Body of pancreas (tissue), 4 donors: ENCODE data around the gene SLX4. TPM values are rescaled to one million over a fixed set of nuclear protein-coding genes. Genes with fewer than 3 reads are reported as not detected.

ENCODE experiments used
- ATAC-seq: fragments of 150-250 bp; one replicate; pipeline ENCODE4 v1.9.1; 2016
- DNase-seq, 4 donors: peaks; one replicate each; pipeline ENCODE4 v3.0.0-alpha.2; 2019
- H3K27ac ChIP-seq, 4 donors: fragments of 200-600 bp; sonication (generic); 1 replicate in 3 of 4; 2 replicates in 1 of 4; pipeline versions ENCODE4 v1.5.1 to v1.6.1; 2016 to 2019; ENCODE audit warnings: mild to moderate bottlenecking in 1 of 4, mixed read lengths in 1 of 4, moderate library complexity in 1 of 4
- H3K27me3 ChIP-seq, 2 donors: fragments of 200-600 bp; sonication (generic); one replicate each; pipeline ENCODE4 v1.6.0; 2016; ENCODE audit warnings: mild to moderate bottlenecking in 1 of 2
- H3K36me3 ChIP-seq, 2 donors: fragments of 200-600 bp; sonication (generic); replicated peaks in 1 of 2; 2 replicates each; pipeline ENCODE4 v1.5.1; 2016; ENCODE audit warnings: low read depth in 2 of 2; ENCODE audit not compliant: insufficient read depth in 1 of 2
- H3K4me1 ChIP-seq: fragments of 200-600 bp; sonication (generic); one replicate; pipeline ENCODE4 v1.6.0; 2016
- H3K4me3 ChIP-seq, 2 donors: fragments of 200-600 bp; sonication (generic); 1 replicate in 1 of 2; 2 replicates in 1 of 2; pipeline ENCODE4 v1.5.1; 2016 to 2019
- H3K9me3 ChIP-seq, 3 donors: fragments of 200-600 bp; sonication (generic); 1 replicate in 2 of 3; 2 replicates in 1 of 3; pipeline ENCODE4 v1.5.1; 2016
- CTCF ChIP-seq, 7 experiments: fragments of 450-650 bp in 4 of 7; fragments of 200-600 bp in 3 of 7; sonication (generic) in 3 of 7; IDR thresholded peaks; one replicate each; pipeline ENCODE4 v1.5.1; 2016 to 2019; ENCODE audit warnings: antibody characterized with exemption in 7 of 7
- POLR2A ChIP-seq, 3 donors: fragments of 450-650 bp; IDR thresholded peaks; one replicate each; pipeline ENCODE4 v1.6.1; 2016; ENCODE audit warnings: antibody characterized with exemption in 3 of 3, mild to moderate bottlenecking in 2 of 3
- WGBS, 2 donors: methylation state at CpG; one replicate each; pipeline ENCODE4 v1.1.5; 2017; 5-methylcytosine and 5-hydroxymethylcytosine counted together
- intact Hi-C: fragments of 100-400 bp; cut with DNase I; formaldehyde crosslinking; loops from one replicate; pipeline ENCODE4 v1.15.1; 2023
- total RNA-seq, 2 donors: library from RNA; depleted of rRNA; stranded (reverse); fragments of >200 nt; gene quantifications; one replicate each; pipeline ENCODE4 v1.1.0, GENCODE V29; 2016

The SLX4 gene
- total RNA-seq, 2 donors from 2014 or later: 3.6 to 4.2 TPM

- ATAC-seq (no peak), DNase-seq (no peak)
- WGBS, 2 donors: 81 to 86% methylated on average over 10 of the region's 10 CpGs
- Histone ChIP-seq H3K4me3 (no peak overlapping the region), H3K27ac (no peak overlapping the region), H3K9me3 (no peaks in the 10 kb centered on the region), H3K36me3 (no peaks in the 10 kb centered on the region), H3K4me1 (no peaks in the 10 kb centered on the region), H3K27me3 (no peaks in the 10 kb centered on the region)
- intact Hi-C loops: no loop called here
- TF ChIP-seq POLR2A (IDR thresholded peaks at IDR 0.05) (no peak), CTCF (IDR thresholded peaks at IDR 0.05) (no peak)
Observed at GRCh38 chr16:3548445-3548844, 63.0 kb downstream of the SLX4 start.

GRCh38 chr16:3546986-3547682, 64.3 kb downstream of the SLX4 start:
- H3K4me3 ChIP-seq: no peak overlapping the region
- H3K36me3 ChIP-seq: no peaks in the 10 kb centered on the region
- no peak overlapping the region for H3K27ac ChIP-seq
- H3K27me3 ChIP-seq: no peaks in the 10 kb centered on the region
- TF ChIP-seq CTCF (IDR thresholded peaks at IDR 0.05): no peak
- no peak for TF ChIP-seq POLR2A (IDR thresholded peaks at IDR 0.05)
- H3K9me3 ChIP-seq: no peaks in the 10 kb centered on the region
- no peak for DNase-seq
- H3K4me1 ChIP-seq: no peaks in the 10 kb centered on the region
- 77 to 83% methylated on average over 15 of the region's 15 CpGs for WGBS, 2 donors
- ATAC-seq: no peak
- intact Hi-C loops: no loop called here

GRCh38 chr16:3542601-3543373, 68.6 kb downstream of the SLX4 start:
- ATAC-seq: no peak
- 68 to 84% methylated on average over 5 to 6 of the region's 6 CpGs for WGBS, 2 donors

GRCh38 chr16:3541527-3542155, 69.8 kb downstream of the SLX4 start:
- intact Hi-C loops: no loop called here
- no peak for TF ChIP-seq CTCF (IDR thresholded peaks at IDR 0.05)
- TF ChIP-seq POLR2A (IDR thresholded peaks at IDR 0.05): no peak
- Histone ChIP-seq H3K4me3 (no peak overlapping the region), H3K36me3 (peaks cover 0 to 4% of the 10 kb centered on the region in 2 donors), H3K27ac (no peak overlapping the region), H3K9me3 (no peaks in the 10 kb centered on the region), H3K4me1 (no peaks in the 10 kb centered on the region), H3K27me3 (no peaks in the 10 kb centered on the region)
- ATAC-seq: no peak
- DNase-seq: no peak
- WGBS, 2 donors: 82 to 89% methylated on average over 10 to 13 of the region's 13 CpGs

More at GRCh38 chr16:3542601-3543373, 68.6 kb downstream of the SLX4 start:
- no peak for TF ChIP-seq CTCF (IDR thresholded peaks at IDR 0.05)
- TF ChIP-seq POLR2A (IDR thresholded peaks at IDR 0.05): no peak
- Histone ChIP-seq H3K9me3 (no peaks in the 10 kb centered on the region), H3K4me3 (no peak overlapping the region), H3K36me3 (peaks cover 0 to 4% of the 10 kb centered on the region in 2 donors), H3K27ac (no peak overlapping the region), H3K4me1 (no peaks in the 10 kb centered on the region), H3K27me3 (no peaks in the 10 kb centered on the region)
- intact Hi-C loops: no loop called here
- no peak for DNase-seq
